HG02623 (cell line): ENCODE measurements around the gene CDCP1.

Source experiments
- ATAC-seq: cut with Tn5 transposase; IDR thresholded peaks from one replicate; pipeline ENCODE4 v1.9.1; 2021; ENCODE audit warnings: moderate library complexity; ENCODE audit not compliant: unreplicated experiment

CDCP1 gene

DNA sequence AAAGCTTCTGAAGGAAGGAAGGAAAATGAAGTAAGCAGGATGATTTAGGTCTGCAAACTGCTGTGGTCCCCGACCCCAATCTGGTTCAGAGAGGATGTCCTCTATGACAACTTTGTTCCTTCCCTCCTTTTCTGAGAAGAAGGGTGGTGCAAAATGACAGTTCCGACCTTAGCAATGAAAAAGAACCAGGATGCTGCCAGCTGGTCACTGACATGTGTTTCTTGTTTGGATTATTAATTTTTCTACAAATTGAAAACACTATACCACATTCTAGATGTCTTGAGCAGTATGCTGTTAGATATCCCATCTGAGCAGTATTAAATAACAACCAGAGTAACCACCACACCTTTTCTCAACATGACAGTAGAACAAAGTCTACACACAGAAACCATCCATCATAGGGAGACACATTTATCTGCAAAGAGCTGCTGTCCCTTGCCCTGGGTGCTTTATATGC, 27.5 kb downstream of the CDCP1 start:
- ATAC-seq, result no peak

DNA sequence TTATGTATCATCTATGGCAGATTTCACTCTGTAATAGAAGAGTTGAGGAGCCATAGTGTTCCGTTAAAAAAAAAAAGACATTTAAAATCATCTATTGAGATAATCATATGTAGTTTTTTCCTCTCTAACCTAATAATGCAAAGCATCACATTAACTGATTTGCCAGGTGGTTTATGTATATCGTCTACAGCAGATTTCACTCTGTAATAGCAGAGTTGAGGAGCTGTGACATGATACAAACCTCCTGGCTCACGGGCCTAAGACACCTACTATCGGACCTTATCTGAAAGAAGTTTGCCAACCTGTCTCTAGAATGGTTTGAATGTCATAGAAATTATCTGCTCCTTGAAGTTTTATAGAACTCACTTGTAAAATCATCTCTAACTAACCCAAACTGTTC, 29.8 kb downstream of the CDCP1 start:
- ATAC-seq, result no peak

DNA sequence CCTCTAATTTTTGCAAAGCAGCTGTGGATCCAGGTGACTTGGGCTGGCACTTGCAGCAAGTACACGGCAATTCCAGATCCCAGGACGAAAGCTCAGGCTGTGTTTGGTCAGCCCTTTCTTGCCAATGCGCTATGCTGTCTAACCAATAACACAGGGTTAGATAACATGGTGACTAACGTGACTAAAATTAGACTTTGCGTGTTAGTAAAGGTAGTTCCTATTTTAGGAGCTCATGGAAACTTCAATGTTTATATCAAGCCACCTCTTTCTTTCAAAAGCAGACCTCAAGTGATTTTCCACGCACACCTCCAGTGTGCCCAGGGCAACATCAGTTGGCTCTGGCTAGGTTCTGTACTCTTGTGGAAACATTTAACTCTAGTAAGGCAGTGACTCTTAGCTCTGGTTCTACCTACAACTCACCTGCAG, 32.5 kb downstream of the CDCP1 start:
- no peak for ATAC-seq

DNA sequence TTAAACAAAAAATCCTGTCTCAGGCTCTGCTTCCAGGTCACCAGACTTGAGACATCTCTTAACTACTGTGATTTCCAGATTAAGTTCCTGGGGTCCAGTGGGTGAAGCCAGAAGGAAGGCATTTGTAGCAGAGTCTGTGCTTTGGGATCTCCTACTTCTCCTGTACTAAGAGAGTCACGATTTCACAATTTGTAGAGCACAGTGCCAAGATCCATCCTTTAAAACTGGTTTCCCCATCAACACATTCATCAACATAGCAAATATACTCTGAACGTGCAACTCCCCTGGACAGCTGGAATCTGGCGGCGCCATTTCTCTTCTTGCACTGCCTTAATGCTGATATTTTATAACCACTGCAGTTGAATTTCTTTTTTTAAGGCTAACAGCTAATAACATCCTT, 33.2 kb downstream of the CDCP1 start:
- ATAC-seq, result no peak

DNA sequence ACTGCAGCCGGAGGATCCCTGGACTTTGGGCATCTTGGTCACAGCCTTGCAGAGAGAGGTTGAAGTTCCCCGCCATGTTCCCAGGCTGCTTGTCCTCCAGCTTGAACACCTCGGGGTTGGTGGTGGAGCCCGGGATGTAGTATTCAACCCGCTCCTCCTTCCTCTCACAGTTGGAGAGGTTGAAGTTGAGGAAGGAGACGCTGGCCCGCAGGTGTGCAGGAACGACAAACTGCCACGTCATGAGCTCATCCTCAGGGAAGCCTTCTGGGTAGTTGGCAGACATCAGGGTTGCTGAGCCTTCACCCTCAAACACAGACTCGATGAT, 35.7 kb downstream of the CDCP1 start:
- ATAC-seq, result no peak

DNA sequence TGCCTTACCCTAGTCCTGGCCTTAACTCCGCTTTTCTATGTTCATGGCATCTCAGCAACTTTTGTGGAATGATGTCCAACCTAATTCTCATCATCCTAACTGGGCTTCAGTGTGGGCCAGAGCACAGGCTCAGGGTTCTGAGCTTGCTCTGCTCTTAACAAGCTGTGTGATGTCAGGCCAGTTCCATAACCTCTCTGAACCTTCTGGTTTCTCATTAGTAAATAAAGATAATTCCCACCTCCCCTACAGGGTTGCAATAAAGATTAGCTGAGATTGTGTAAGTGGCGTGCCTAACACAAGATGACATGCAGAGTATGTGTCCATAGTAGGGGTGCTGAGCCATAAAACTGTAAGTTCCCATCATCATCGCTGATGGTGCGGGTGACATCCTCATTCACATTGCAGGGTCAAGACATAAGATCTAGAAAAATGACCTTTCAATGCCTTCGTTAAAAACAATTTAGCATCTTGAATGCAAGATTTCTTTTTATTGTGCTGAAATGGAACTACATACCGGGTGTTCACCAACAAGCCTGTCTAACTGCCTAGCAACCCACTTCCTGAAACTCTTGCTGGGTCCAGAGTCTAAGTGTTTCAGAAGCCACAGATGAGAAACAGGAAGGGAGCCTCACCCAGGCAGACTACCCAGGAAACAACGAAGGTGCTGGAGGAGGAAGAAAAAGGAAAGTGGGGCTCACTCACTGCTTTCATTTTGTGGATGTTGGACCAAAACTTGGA, 36.2 kb downstream of the CDCP1 start:
- ATAC-seq, result no peak

DNA sequence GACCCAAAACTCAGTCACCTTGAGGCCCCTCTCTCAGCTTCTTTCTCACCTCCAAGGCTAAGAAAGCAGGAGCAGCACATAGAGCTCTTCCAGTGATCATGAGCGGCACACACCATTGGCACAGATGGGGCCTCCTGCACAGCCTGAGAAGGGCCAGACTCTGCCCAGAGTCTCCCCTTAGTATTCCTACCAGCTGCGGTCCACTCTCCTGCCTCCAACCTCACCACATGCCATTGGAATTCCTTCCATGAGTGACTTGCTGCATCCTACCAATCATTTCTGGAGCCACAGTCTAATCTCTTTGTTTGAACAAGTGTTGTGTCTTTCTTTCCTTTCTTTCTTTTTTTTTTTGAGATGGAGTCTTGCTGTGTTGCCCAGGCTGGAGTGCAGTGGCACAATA, 39.3 kb downstream of the CDCP1 start:
- ATAC-seq, result no peak

DNA sequence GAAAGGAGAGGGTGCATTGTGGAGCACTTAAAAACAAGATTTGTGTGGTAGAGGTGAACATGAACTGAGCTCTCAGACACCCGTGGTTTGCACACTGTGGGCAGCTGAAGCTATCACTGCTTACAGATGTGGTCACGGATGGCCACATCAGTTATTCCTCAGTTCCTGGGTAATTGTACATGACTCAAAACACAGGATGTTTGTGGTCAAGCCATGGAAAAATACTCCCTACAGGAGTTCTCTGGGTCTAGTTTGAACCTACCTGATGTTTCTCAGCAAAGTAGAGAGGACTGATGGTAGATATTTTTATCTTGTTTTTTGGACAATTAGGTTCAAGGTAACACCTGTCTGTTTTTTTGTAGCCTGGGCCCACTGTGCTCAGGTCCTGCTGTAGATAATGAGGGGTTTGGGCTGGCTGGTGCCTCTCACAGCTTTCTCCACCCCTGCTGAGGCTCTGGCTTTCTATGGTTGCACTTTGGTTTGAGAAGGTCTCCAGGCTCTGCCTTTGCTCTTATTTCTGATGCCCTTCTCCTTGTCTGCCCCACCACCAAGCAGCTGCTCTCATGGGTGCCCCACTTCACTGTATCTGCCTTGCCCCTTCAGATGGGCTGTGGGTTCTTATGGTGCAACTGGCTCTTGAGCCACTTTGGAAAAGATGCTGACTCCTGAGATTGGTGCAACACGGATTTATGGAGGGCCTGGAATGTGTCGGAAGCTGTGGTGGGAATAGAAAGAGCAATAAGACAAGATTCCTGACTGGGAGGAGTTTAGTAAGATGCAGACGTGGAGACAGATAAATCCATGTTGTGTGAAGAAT, 40.1 kb downstream of the CDCP1 start:
- ATAC-seq, result no peak

DNA sequence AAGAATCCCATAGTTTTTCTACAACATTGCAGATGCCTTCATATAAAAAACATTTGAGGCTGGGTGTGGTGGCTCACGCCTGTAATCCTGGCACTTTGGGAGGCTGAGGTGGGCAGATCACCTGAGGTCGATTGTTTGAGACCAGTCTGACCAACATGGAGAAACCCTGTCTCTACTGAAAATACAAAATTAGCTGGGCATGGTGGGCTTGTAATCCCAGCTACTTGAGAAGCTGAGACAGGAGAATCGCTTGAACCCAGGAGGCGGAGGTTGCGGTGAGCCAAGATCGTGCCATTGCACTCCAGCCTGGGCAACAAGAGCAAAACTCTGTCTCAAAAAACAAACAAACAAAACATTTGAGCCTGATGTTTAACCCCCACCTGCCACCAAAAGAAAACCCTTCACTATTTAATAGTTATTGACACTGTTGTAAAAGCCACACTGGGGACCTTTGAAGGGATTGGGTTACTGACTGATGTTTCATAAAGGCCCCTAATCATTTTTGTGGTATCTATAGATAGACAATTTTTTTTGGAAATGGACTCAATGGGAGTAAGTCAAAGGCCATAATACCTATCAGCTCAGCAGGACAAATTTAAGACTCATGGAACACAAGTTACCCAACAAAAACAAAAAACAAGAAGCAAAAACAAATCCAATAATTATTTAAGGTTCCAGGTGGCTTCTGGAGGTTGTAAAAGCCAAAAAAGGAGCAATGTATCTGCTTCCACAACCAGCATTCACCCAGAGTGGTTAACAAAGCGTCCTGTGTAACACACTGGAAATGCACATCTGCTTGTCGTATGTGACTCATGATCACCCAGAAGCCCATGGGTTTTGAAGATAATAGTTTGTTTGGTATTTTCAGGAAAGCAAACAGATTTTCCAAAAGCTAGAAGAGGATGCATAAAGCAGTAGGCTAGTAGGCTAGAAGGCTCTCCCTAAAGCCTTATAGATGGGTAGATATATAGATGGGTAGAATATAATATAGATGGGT, 41.2 kb downstream of the CDCP1 start:
- ATAC-seq, result no peak

DNA sequence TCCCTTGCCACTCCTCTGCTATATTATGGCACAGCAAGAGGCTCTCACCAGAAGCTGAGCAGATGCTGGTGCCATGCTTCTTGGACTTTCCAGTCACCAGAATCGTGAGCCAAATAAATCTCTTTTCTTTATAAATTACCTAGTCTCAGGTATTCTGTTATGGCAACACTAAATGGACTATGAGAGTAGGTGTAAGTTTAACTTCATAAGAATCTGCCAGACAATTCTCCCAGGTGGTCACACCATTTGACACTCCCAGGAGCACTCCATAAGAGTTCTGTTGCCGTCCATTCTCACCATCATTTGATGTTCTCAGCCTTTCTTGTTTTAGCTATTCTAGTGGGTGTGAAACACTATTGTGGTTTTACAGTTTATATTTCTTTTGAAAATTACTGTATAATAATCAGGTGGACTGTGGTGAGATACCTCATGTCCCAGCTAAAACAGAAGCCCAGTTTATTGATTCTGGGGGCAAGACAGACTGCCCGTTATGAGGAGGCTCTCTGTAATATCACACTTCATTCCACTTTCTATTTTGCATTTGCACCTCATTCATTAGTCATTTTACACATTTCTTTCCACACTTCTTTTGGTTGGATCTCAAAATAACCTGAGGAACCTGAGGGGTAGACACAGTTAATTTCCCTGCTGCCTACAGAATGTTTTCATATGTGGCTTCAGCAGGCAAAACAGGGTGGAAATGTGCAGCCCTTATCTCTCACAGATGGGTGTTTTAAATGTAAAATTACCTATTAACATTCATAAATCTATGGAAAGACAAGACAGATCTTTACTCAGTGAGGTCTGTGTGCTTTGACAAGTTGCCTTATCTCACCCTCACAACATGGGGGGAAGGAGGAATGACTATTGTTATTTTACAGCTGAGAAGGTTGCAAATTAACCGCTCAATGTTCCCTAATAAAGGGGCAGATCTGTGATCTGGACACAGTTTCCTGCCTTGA, 42.1 kb downstream of the CDCP1 start:
- ATAC-seq, result no peak

DNA sequence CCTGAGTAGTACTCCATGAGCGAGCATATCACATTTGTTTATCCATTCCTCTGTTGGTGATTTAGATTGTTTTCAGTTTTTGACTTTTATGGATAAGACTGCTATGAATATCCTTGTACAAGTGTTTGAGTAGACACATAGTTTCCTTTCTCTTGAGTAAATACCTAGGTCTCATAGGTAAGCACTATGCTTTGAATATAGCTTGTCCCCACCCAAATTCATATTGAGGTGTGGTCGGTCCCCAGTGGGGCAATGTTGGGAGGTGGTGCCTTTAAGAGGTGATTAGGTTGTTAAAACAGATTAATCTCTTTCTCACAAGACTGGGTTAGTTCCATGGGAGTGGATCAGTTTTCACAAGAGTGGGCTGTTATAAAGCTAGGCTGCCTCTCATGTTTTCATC, 42.8 kb downstream of the CDCP1 start:
- no peak for ATAC-seq

DNA sequence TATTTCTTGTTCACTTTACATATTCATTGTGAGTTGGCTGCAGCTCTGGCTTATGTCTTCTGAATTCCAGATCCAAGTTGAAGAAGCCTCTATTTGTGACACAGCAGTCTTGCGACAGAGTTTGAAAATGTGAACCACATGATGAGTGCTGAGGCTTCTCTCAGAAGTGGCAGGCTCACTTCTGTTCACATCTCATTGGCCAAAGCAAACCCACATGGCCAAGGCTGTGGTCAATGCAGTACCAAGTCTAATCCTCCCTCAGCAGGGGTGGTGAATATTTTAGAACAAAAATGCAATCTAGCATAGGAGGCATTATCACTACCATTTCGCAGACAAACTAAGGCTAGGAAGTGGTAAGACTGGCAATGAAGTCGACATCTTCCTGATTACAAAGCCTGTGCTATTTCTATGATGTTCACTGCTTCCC, 45.2 kb downstream of the CDCP1 start:
- ATAC-seq, result no peak

DNA sequence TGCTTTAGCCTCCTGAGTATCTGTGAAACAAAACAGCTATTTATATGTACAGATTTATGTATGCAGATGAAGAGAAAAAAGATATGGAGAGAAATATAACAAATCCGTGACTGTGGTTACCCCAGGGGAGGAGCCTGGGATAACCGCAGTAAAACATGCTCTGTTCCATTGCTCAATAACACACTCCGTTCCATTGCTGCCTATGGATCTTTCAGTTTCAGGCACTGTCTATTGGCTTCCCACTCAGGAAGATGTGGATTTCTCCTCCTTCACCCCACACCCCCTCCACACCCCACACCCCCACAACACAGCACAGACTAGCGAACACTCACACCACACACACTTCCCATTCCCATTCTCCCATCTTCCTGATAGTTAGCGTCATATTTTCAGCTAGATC, 47.9 kb downstream of the CDCP1 start:
- ATAC-seq, result no peak

DNA sequence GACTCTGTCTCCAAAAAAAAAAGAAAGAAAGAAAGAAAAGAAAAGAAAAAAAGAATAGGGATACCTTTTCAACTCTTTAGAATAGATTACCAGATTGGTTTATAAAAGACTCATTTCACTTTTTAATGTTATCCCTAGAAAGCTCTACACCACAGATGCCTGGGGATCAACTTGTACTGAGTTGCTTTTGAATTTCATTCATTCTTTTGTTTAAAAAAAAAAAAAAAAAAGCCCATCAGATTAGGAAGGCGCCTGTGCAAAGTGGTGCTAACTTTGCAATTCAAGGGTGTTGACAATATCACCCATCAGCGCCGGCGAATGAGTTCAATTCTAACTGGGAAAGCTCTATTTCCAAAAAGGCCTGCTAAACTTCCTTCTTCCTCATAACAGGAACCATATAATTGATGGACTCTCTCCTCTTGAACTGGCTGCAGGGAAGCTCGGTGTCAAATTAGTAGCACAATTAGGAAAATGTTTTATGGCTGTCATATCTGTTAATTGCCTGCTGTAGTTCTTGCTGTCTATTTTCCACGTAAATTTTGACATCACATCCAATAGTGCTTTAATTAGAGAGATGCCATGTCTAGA, 48.8 kb downstream of the CDCP1 start:
- no peak for ATAC-seq

DNA sequence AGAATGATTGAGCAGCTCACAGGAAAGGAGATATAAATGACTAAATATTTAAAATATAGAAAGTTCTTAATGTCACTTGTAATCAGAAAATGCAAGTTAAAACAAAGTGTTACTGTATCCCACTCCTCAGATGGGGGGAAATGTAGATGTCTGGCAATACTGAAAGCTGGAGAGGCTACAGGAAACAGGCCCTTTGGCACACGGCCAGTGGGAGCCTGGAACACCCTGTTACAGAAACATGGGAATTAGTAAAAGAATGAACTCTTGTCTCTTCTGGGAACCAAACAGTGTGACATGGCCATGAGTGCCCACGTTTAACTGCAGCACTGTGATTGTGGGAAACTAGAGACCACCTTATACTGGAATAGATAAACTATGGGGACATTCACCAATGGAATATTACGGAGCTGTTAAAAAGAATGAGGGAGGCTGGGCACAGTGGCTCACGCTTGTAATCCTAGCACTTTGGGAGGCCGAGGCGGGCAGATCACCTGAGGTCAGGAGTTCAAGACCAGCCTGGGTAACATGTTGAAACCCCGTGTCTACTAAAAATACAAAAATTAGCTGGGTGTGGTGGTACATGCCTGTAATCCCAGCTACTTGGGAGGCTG, 50.2 kb downstream of the CDCP1 start:
- ATAC-seq, result no peak

DNA sequence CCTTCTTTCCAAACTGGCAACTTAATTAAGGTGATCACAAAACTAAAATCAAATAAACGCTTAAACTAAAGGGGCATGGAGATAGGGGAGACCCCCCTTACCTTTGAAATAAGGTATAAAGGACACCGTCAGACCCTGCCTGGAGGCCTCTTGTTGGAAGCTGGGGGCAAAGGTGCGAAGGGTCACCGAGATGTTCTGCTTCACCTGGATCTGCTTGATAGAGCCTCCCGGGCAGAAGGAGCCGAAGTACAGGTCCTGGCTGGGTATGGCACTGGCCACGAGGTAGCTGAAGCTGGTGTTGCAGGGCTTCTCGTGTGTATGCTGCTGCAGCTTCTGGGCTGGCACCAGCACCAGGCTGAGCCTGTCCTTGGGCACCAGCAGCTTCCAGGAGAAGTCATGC, 53.0 kb downstream of the CDCP1 start:
- ATAC-seq, result no peak

DNA sequence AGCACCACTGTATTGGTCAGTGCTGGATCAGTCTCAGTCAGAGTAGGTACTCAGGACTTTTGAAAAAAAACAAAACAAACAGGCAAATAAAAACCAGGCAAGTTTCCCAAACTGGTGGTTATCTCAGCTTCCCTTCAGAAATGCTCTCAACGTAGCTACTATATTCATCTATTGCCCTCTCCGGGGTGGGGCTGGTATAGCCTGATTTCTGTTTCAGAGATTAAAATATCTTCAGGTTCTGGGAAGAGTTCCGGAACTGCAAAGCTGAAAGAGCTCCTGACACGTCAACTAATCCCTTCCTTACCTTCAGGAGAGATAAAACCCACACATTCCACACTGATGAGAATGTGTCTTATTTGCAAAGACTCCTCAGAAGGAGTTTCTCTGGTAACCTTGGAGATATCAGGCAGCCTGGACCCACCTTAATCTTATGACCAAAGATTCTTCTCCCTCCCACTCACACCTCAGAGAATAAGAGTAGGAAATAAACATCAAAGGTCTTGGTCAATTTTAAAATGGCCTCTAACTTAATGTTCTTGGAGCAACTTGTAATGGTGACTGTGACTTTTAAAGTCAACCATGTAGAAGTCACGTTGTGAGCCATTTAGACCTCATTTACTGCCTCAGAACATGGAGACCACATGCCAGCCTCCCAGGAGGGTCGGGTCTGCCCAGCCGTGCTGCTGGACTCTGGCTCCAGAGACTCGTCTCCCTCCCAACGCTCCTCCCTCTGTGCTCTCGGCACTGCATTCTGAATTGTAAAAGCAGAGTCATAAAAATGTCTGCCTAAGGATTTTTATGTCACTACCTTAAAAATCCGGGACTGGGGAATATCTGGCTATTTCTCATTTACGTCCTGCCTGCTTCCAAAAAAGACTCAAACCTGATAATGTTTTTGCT, 53.8 kb downstream of the CDCP1 start:
- no peak for ATAC-seq

DNA sequence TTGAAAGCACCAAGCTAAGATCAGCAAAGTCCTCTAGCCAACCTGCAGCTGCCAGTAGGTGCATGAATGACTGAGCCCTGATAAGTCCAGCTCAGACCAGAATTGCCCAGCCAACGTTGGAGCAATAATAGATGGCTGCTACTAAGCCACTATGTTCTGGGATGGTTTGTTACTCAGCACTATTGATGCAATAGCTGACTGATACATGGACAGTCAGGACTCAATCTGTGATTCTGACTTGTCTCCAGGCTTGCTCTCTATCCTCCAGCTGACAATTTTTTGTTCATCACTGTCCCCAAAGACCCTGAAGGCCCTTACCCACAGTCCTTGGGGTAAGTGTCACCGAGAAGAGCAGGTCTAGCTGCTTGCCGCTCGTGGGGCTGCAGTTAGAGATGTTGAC, 55.3 kb downstream of the CDCP1 start:
- ATAC-seq, result no peak
